Sigmoid colon (tissue), 7 donors: Measurements from ENCODE around the gene SERPINB10. TPM values are rescaled to one million over a fixed set of nuclear protein-coding genes. Genes with fewer than 3 reads are reported as not detected.

Experiments used
- DNase-seq: peaks from one replicate; pipeline ENCODE4 v3.0.0-alpha.2; 2019
- H3K27ac ChIP-seq, 4 donors: fragments of 200-600 bp; sonication (generic); one replicate each; pipeline ENCODE4 v1.5.1; 2016 to 2019; ENCODE audit warnings: mild to moderate bottlenecking in 1 of 4
- H3K27me3 ChIP-seq, 3 donors: fragments of 200-600 bp; sonication (generic); one replicate each; pipeline ENCODE4 v1.5.1; 2019; ENCODE audit warnings: mild to moderate bottlenecking in 1 of 3
- H3K36me3 ChIP-seq, 4 donors: fragments of 200-600 bp; sonication (generic); one replicate each; pipeline ENCODE4 v1.5.1; 2016 to 2019
- H3K4me1 ChIP-seq, 4 donors: fragments of 200-600 bp; sonication (generic); one replicate each; pipeline ENCODE4 v1.5.1; 2017 to 2019
- H3K4me3 ChIP-seq, 4 donors: fragments of 200-600 bp; sonication (generic); one replicate each; pipeline ENCODE4 v1.5.1; 2017 to 2019; ENCODE audit warnings: mild to moderate bottlenecking in 2 of 4, moderate library complexity in 1 of 4
- H3K9me3 ChIP-seq, 4 donors: fragments of 200-600 bp in 3 of 4; sonication (generic) in 3 of 4; one replicate each; pipeline versions ENCODE4 v1.5.1 to v1.6.1; 2013 to 2019
- CTCF ChIP-seq, 4 experiments: fragments of 450-650 bp in 3 of 4; fragments of 200-600 bp in 1 of 4; IDR thresholded peaks; one replicate each; pipeline ENCODE4 v1.5.1; 2016 to 2019; ENCODE audit warnings: antibody characterized with exemption in 4 of 4, mild to moderate bottlenecking in 3 of 4, moderate library complexity in 2 of 4
- EP300 ChIP-seq, 4 donors: sonication (generic); formaldehyde crosslinking; IDR thresholded peaks; one replicate each; pipeline ENCODE4 v1.6.1; 2017; ENCODE audit warnings: antibody characterized with exemption in 4 of 4
- POLR2A ChIP-seq, 2 donors: fragments of 450-650 bp; IDR thresholded peaks; one replicate each; pipeline ENCODE4 v1.6.1; 2016; ENCODE audit warnings: antibody characterized with exemption in 2 of 2, mild to moderate bottlenecking in 2 of 2, moderate library complexity in 2 of 2
- POLR2AphosphoS5 ChIP-seq, 4 donors: sonication (generic); formaldehyde crosslinking; IDR thresholded peaks; one replicate each; pipeline ENCODE4 v1.6.1; 2017; ENCODE audit warnings: antibody characterized with exemption in 4 of 4
- WGBS, 2 donors: extraction: QIAGEN DNeasy Blood & Tissue Kit; methylation state at CpG; one replicate each; pipeline ENCODE4 v1.1.7; 2013; 5-methylcytosine and 5-hydroxymethylcytosine counted together
- intact Hi-C: fragments of 100-400 bp; cut with DNase I; formaldehyde crosslinking; loops from one replicate; pipeline ENCODE4 v1.15.1; 2023
- polyA plus RNA-seq, 3 donors: library from polyadenylated mRNA; stranded (reverse); fragments of 200-250 nt; gene quantifications; one replicate each; pipeline ENCODE4 v1.2.3, GENCODE V29; 2013
- total RNA-seq, 4 donors: library from RNA; depleted of rRNA; stranded (reverse); fragments of >200 nt; gene quantifications; one replicate each; pipeline ENCODE4 v1.1.0, GENCODE V29; 2016
- donor health status: healthy with polysubstance abuse.
- donor health status: Bipolar disorder and iron deficiency.
- donor health status: healthy.

Gene SERPINB10
- total and polyA plus RNA-seq, 7 donors = 0.15 TPM; not detected in 6

DNA sequence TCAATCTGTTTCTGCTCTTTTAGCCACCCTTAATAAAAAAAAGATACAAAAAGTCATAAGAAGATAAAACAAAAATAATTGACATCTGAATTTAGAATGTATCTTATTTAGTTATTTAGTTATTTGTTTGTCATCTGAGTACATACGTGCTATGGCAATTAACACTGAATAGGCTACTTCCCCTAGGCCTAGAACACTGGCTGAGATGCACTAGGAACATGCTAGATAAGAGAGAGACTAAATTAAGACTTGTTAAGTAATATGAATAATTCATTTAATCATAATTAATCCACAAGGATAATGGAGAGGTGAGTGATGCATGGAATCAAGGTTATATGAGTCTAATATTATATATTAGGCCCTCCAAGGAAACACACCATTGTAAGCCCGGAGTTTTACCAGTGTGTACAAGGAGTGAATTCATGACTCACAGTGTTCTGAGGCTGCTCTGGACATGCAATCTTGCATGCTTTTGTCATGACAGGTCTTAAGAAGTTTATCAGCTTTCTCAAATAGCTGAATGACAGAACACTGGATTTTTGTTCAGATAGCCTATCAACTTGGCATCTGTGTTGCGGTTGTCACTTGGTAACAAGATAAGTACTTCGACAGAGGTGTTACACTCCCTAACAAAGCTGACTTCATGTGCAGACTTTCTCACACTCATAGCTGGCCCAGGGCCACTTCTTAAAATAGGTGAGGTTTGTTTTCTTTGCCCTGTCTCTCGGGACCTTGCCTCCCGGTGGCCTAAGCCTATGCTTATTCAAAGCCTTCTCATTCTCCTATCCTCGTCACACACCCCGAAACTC is 25.2 kb upstream of the SERPINB10 start:
- no peak for DNase-seq

GRCh38 chr18:63883617-63884016 is 24.1 kb upstream of the SERPINB10 start:
- intact Hi-C loops = no loop called here
- DNase-seq = no peak
- TF ChIP-seq CTCF (IDR thresholded peaks at IDR 0.05) (no peak), EP300 (IDR thresholded peaks at IDR 0.05) (no peak), POLR2A (IDR thresholded peaks at IDR 0.05) (no peak), POLR2AphosphoS5 (IDR thresholded peaks at IDR 0.05) (no peak)
- Histone ChIP-seq H3K4me3 (no peak overlapping the region), H3K36me3 (no peaks in the 10 kb centered on the region), H3K4me1 (peaks cover 0 to 6% (median 0%) of the 10 kb centered on the region in 4 donors), H3K27me3 (no peaks in the 10 kb centered on the region), H3K9me3 (no peaks in the 10 kb centered on the region), H3K27ac (no peak overlapping the region)

More for the DNA sequence above, 25.2 kb upstream of the SERPINB10 start:
- H3K4me1 ChIP-seq = peaks cover 0 to 6% (median 0%) of the 10 kb centered on the region in 4 donors
- no peaks in the 10 kb centered on the region for H3K27me3 ChIP-seq
- WGBS, 2 donors = 61 to 77% methylated on average over 8 of the region's 8 CpGs
- H3K4me3 ChIP-seq = no peak overlapping the region
- H3K36me3 ChIP-seq = no peaks in the 10 kb centered on the region
- TF ChIP-seq EP300 (IDR thresholded peaks at IDR 0.05) (no peak), CTCF (IDR thresholded peaks at IDR 0.05) (no peak), POLR2AphosphoS5 (IDR thresholded peaks at IDR 0.05) (no peak), POLR2A (IDR thresholded peaks at IDR 0.05) (no peak)
- no peaks in the 10 kb centered on the region for H3K9me3 ChIP-seq
- intact Hi-C loops = no loop called here
- H3K27ac ChIP-seq = no peak overlapping the region

GRCh38 chr18:63887424-63887823 is 20.3 kb upstream of the SERPINB10 start, which contains the start of gene SERPINB2:
Gene SERPINB2 (plus strand): TSS chr18:63887705. CDS start chr18:63891445, 3,740 bp downstream.
- Histone ChIP-seq H3K9me3 (no peaks in the 10 kb centered on the region), H3K4me3 (no peak within 1 kb of the TSS), H3K4me1 (peaks cover 0 to 6% (median 0%) of the 10 kb centered on the region in 4 donors), H3K27ac (no peak within 1 kb of the TSS), H3K27me3 (no peaks in the 10 kb centered on the region), H3K36me3 (no peaks in the 10 kb centered on the region)
- no peak for TF ChIP-seq EP300 (IDR thresholded peaks at IDR 0.05)
- TF ChIP-seq CTCF (IDR thresholded peaks at IDR 0.05) = no peak
- TF ChIP-seq POLR2A (IDR thresholded peaks at IDR 0.05) = no peak
- TF ChIP-seq POLR2AphosphoS5 (IDR thresholded peaks at IDR 0.05) = no peak
- no peak for DNase-seq
- intact Hi-C loops = no loop called here
- WGBS, 2 donors = 17 to 45% methylated on average over 1 of the region's 1 CpG

DNA sequence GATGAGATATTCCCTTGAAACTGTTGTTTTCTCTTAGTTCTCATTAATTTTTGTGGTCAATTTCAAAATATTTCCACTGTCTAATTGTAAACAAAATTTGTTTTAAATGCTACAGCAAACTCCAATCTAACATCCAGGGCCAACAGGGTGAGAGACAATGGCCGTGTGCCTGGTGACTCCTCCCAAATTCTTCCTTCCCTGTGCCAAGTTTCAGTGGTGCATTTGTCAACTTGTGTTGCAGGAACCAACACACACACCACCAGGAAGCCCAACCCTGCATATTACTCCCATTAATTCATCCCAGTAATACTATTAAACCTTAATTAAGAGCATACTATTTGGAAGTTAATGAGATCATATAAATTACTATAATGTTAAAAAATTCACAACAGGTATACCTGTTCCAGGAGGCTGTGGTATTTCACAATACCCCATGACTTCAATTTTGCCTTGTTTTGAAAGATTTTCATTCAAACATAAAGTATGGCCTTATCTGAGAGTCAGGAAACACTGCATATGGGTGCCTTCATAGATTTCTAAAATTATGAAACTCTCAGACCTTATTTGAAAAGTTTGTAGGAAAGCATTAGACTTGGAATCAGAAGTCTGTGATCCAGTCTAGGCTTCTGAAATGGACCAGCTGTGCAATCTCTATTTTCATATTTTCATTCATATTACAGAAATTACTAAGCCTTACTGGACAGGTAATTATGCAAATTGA is 19.1 kb upstream of the SERPINB10 start:
- Histone ChIP-seq H3K27me3 (no peaks in the 10 kb centered on the region), H3K9me3 (no peaks in the 10 kb centered on the region), H3K27ac (no peak overlapping the region), H3K4me1 (no peaks in the 10 kb centered on the region), H3K4me3 (no peak overlapping the region), H3K36me3 (no peaks in the 10 kb centered on the region)
- WGBS, 2 donors = 2 to 41% methylated on average over 1 of the region's 1 CpG
- TF ChIP-seq CTCF (IDR thresholded peaks at IDR 0.05) (no peak), POLR2AphosphoS5 (IDR thresholded peaks at IDR 0.05) (no peak), POLR2A (IDR thresholded peaks at IDR 0.05) (no peak), EP300 (IDR thresholded peaks at IDR 0.05) (no peak)
- intact Hi-C loops = no loop called here
- DNase-seq = no peak
